Umbilical cord (tissue), 2 donors: ENCODE results near the gene EDAR. TPM values are rescaled to one million over a fixed set of nuclear protein-coding genes. Genes with fewer than 3 reads are reported as not detected.

ENCODE experiments used
- DNase-seq: peaks from one replicate; pipeline ENCODE4 v3.0.0-alpha.2; 2015; ENCODE audit warnings: low spot score
- total RNA-seq: library from RNA; depleted of rRNA; stranded (reverse); fragments of >200 nt; gene quantifications from one replicate; pipeline ENCODE4 v1.2.3, GENCODE V29; 2014; ENCODE audit warnings: low replicate concordance; ENCODE audit not compliant: insufficient read depth

Gene EDAR
- total RNA-seq, 1 donor from 2014 or later, result 1.2 TPM

- no peak for DNase-seq
Observed at GRCh38 chr2:109001201-109001600, 12.2 kb upstream of the EDAR start.

GRCh38 chr2:109000738-109001137 lies 11.7 kb upstream of the EDAR start:
- peak; percentile 26 for DNase-seq

GRCh38 chr2:108998911-108999310 lies 9.9 kb upstream of the EDAR start:
- DNase-seq, result no peak

- no peak for DNase-seq
Observed at GRCh38 chr2:108994178-108994577, 5.2 kb upstream of the EDAR start.

GRCh38 chr2:108993095-108993937 lies 4.3 kb upstream of the EDAR start:
- no peak for DNase-seq

- DNase-seq, result no peak
Observed at GRCh38 chr2:108988076-108988795, 784 bp downstream of the EDAR start.

- DNase-seq, result no peak
Observed at GRCh38 chr2:108986916-108987510, 2.0 kb downstream of the EDAR start.

- DNase-seq, result no peak
Observed at GRCh38 chr2:108983610-108984009, 5.4 kb downstream of the EDAR start.

GRCh38 chr2:108983061-108983460 lies 6.0 kb downstream of the EDAR start:
- DNase-seq, result no peak

- no peak for DNase-seq
Observed at GRCh38 chr2:108982259-108982679, 6.8 kb downstream of the EDAR start.

- DNase-seq, result no peak
Observed at GRCh38 chr2:108981846-108982245, 7.2 kb downstream of the EDAR start.

- DNase-seq, result no peak
Observed at GRCh38 chr2:108980076-108980475, 8.9 kb downstream of the EDAR start.

GRCh38 chr2:108979461-108979860 lies 9.6 kb downstream of the EDAR start:
- DNase-seq, result no peak

- DNase-seq, result no peak
Observed at GRCh38 chr2:108978709-108979111, 10.3 kb downstream of the EDAR start.

- no peak for DNase-seq
Observed at GRCh38 chr2:108975613-108976435, 13.2 kb downstream of the EDAR start.

- no peak for DNase-seq
Observed at GRCh38 chr2:108974674-108975073, 14.3 kb downstream of the EDAR start.

- DNase-seq, result no peak
Observed at GRCh38 chr2:108972663-108973062, 16.4 kb downstream of the EDAR start.

GRCh38 chr2:108971661-108972566 lies 17.1 kb downstream of the EDAR start:
- DNase-seq, result no peak

- DNase-seq, result no peak
Observed at GRCh38 chr2:108970369-108970768, 18.7 kb downstream of the EDAR start.

- no peak for DNase-seq
Observed at GRCh38 chr2:108969856-108970255, 19.2 kb downstream of the EDAR start.

GRCh38 chr2:108968619-108969018 lies 20.4 kb downstream of the EDAR start:
- peak; percentile 45 for DNase-seq
